Measurements from ENCODE around the gene CCDC159. TPM values are rescaled to one million over a fixed set of nuclear protein-coding genes. Genes with fewer than 3 reads are reported as not detected.
"Not testable (repeated sequence)": the region's sequence is repeated elsewhere in the genome, so short reads cannot be mapped to it uniquely, and the experiment has no call there.

CCDC159 gene
- total and polyA plus RNA-seq, 3 donors from 2014 or later: 41.3 to 99.0 (median 59.8) TPM

DNA sequence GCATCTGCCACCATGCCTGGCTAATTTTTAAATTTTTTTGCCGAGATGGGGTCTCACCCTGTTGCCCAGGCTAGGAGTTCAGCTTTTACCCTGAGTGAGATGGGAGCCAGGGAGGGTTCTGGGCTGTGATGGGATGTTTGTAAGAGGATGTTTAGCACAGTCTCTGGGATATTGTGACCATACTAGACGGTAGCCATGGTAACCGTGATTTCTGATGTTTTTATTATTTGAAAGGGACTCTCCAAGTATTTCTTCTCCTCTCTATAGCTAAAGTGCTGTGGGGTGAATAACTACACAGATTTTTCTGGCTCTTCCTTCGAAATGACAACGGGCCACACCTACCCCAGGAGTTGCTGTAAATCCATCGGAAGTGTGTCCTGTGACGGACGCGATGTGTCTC lies 40.0 kb upstream of the CCDC159 start:
- Histone ChIP-seq H3K36me3 (ENCODE audit: low read depth, missing control alignments) (no peaks in the 10 kb centered on the region), H3K27ac (no peak overlapping the region), H3K27me3 (no peaks in the 10 kb centered on the region), H3K9me3 (no peaks in the 10 kb centered on the region), H3K4me3 (no peak overlapping the region), H3K4me1 (no peaks in the 10 kb centered on the region)
- intact Hi-C loops (cut with DNase I; ENCODE audit: low total_unique reads): no loop called here
- no peak for TF ChIP-seq POLR2A (IDR thresholded peaks at IDR 0.05)
- TF ChIP-seq, protein P1, sequence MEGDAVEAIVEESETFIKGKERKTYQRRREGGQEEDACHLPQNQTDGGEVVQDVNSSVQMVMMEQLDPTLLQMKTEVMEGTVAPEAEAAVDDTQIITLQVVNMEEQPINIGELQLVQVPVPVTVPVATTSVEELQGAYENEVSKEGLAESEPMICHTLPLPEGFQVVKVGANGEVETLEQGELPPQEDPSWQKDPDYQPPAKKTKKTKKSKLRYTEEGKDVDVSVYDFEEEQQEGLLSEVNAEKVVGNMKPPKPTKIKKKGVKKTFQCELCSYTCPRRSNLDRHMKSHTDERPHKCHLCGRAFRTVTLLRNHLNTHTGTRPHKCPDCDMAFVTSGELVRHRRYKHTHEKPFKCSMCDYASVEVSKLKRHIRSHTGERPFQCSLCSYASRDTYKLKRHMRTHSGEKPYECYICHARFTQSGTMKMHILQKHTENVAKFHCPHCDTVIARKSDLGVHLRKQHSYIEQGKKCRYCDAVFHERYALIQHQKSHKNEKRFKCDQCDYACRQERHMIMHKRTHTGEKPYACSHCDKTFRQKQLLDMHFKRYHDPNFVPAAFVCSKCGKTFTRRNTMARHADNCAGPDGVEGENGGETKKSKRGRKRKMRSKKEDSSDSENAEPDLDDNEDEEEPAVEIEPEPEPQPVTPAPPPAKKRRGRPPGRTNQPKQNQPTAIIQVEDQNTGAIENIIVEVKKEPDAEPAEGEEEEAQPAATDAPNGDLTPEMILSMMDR (IDR thresholded peaks at IDR 0.05): no peak
- DNase-seq: no peak
- WGBS, 2 donors: 80 to 84% methylated on average over 9 of the region's 9 CpGs

GRCh38 chr19:11320278-11320995 lies 25.9 kb upstream of the CCDC159 start:
- H3K9me3 ChIP-seq; DNase-seq; H3K4me3 ChIP-seq; H3K4me1 ChIP-seq; H3K36me3 ChIP-seq (ENCODE audit: low read depth, missing control alignments); intact Hi-C loops (cut with DNase I; ENCODE audit: low total_unique reads); H3K27ac ChIP-seq; H3K27me3 ChIP-seq: not testable (repeated sequence)
- whole genome bisulfite sequencing, 2 donors: 86% methylated on average over 9 of the region's 9 CpGs

GRCh38 chr19:11321191-11322126 lies 24.9 kb upstream of the CCDC159 start:
- H3K27ac ChIP-seq: no peak overlapping the region
- H3K4me1 ChIP-seq: peaks cover 7% of the 10 kb centered on the region
- WGBS, 2 donors: 79 to 83% methylated on average over 14 of the region's 14 CpGs
- H3K9me3 ChIP-seq: no peaks in the 10 kb centered on the region
- no peak overlapping the region for H3K4me3 ChIP-seq
- intact Hi-C loops (cut with DNase I; ENCODE audit: low total_unique reads): no loop called here
- H3K36me3 ChIP-seq (ENCODE audit: low read depth, missing control alignments): no peaks in the 10 kb centered on the region
- no peak for TF ChIP-seq POLR2A (IDR thresholded peaks at IDR 0.05)
- TF ChIP-seq, protein P1 (IDR thresholded peaks at IDR 0.05): no peak
- DNase-seq: no peak
- H3K27me3 ChIP-seq: no peaks in the 10 kb centered on the region

DNA sequence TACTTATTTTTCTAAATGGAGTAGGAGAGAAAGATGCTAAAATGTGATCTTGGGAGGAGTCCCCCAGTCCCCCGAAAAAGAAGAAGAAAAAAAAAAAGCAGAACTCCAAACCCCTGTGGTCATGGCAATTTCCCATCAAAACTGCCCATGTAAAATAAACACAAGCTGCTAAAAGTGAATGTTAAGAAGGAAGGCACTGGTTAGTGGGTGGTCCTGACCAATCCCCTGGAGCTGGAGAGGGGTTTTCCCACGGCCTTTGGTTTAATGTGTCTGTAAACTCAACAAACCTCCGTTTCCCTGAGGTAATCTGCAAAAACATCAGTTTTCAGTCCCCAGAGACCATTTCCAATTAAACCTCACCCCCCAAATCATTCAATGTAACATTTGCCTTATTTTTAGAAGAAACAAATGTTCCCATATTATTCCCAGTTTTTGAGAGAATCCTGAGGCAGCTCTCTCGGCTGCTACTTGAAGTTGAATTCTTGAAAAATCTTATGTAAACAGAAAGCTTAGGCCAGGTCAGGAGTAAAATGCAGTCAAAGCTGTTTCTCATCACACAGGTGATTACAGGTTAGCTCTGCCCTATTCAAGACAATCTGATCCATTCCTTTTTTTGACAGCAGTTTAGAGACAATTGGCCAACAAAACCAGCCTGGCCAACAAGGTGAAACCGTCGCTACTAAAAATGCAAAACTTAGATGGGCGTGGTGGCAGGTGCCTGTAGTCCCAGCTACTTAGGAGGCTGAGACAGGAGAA lies 23.9 kb upstream of the CCDC159 start:
- no peak overlapping the region for H3K27ac ChIP-seq
- intact Hi-C loops (cut with DNase I; ENCODE audit: low total_unique reads): no loop called here
- H3K36me3 ChIP-seq (ENCODE audit: low read depth, missing control alignments): no peaks in the 10 kb centered on the region
- DNase-seq: no peak
- TF ChIP-seq, protein P1 (IDR thresholded peaks at IDR 0.05): no peak
- H3K4me3 ChIP-seq: no peak overlapping the region
- H3K9me3 ChIP-seq: no peaks in the 10 kb centered on the region
- 62 to 63% methylated on average over 7 of the region's 7 CpGs for WGBS, 2 donors
- H3K4me1 ChIP-seq: peaks cover 7% of the 10 kb centered on the region
- H3K27me3 ChIP-seq: no peaks in the 10 kb centered on the region

DNA sequence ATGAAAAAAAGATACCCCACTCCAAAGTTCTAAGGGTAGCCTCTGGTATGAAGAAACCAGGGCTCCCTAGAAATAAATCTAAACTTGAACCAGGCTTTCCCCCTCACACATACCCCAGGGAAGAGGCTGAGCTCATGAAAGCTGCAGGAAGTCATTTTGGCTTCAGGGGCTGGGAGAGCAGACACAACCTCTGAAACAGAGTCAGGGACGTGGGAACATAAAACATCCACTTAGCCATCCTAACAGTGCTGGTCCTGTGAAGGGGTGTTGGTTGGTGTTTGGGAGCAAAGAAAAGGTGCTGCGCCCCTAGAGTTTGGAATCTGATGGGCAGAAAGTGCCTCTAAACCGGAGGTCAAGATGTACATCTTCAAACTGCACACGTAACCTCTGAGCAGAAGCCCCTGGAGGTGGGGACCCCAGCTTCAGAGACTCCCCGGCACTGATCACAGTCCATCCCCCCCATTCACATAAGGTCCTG lies 22.7 kb upstream of the CCDC159 start:
- DNase-seq: no peak
- H3K9me3 ChIP-seq: no peaks in the 10 kb centered on the region
- no peaks in the 10 kb centered on the region for H3K36me3 ChIP-seq (ENCODE audit: low read depth, missing control alignments)
- WGBS, 2 donors: 82% methylated on average over 5 of the region's 5 CpGs
- no peaks in the 10 kb centered on the region for H3K27me3 ChIP-seq
- intact Hi-C loops (cut with DNase I; ENCODE audit: low total_unique reads): no loop called here
- peak overlapping the region in 1 of 2 donors; percentile 52 for H3K27ac ChIP-seq
- peaks cover 7% of the 10 kb centered on the region for H3K4me1 ChIP-seq
- TF ChIP-seq, protein P1 (IDR thresholded peaks at IDR 0.05): no peak
- TF ChIP-seq POLR2A (IDR thresholded peaks at IDR 0.05): no peak
- H3K4me3 ChIP-seq: no peak overlapping the region

Data from testis (tissue), 3 donors.